HL-60/S4 treated with retinoic acid at 250 ng/mL for 4 days and 3 days (cell line): ENCODE results near the gene RNF25.

ENCODE experiments used
- in situ Hi-C: fragments of 300-500 bp; cut with MboI; formaldehyde crosslinking; loops from 2 replicates; pipeline ENCODE4 v1.7.0; 2022; ENCODE audit warnings: low sequenced_read_pairs

The RNF25 gene

GRCh38 chr2:218631837-218632236, 40.0 kb downstream of the RNF25 start:
- in situ Hi-C loops: no loop called here

- in situ Hi-C loops: no loop called here
Measured at GRCh38 chr2:218627939-218628338, 43.9 kb downstream of the RNF25 start.

- in situ Hi-C loops: no loop called here
Measured at GRCh38 chr2:218626369-218626768, 45.4 kb downstream of the RNF25 start.

- in situ Hi-C loops: no loop called here
Measured at GRCh38 chr2:218623366-218623705, 48.5 kb downstream of the RNF25 start.

GRCh38 chr2:218622606-218623365, 49.0 kb downstream of the RNF25 start:
- in situ Hi-C loops: no loop called here

GRCh38 chr2:218621007-218621406, 50.8 kb downstream of the RNF25 start:
- in situ Hi-C loops: no loop called here

- in situ Hi-C loops: no loop called here
Measured at GRCh38 chr2:218618102-218618860, 53.5 kb downstream of the RNF25 start.

GRCh38 chr2:218615868-218616315, 55.9 kb downstream of the RNF25 start:
- in situ Hi-C loops: no loop called here
